Panc1 (cell line): Measurements from ENCODE around the gene GDPD5. TPM values are rescaled to one million over a fixed set of nuclear protein-coding genes. Genes with fewer than 3 reads are reported as not detected.

ENCODE experiments used
- ATAC-seq: fragments of 200-7000 bp; cut with Tn5 transposase; 2 replicates; pipeline ENCODE4 v1.9.1; 2020; ENCODE audit warnings: mild to moderate bottlenecking, moderate library complexity
- BruUV-seq: library from RNA; stranded (reverse); fragments of 400-500 nt; replicated peaks from 2 replicates; lab custom pipeline; 2021; lab: Mats Ljungman, UMichigan
- CTCF ChIA-PET: fragments of 300-600 bp; sonication (Branson Sonifier 250); formaldehyde crosslinking; loops from one replicate; lab custom pipeline; 2022; ENCODE audit warnings: antibody characterized with exemption; lab: Charles Lee
- POLR2A ChIA-PET: fragments of 300-600 bp; sonication (Branson Sonifier 250); formaldehyde crosslinking; loops from one replicate; lab custom pipeline; 2022; ENCODE audit warnings: antibody characterized with exemption; lab: Charles Lee
- DNase-seq: peaks from one replicate; pipeline ENCODE4 v3.0.0-alpha.2; 2010; ENCODE audit warnings: low read depth, low spot score
- H3K27ac ChIP-seq: 2 replicates; pipeline ENCODE4 v1.5.1; 2011; ENCODE audit warnings: mild to moderate bottlenecking, low read length, inconsistent platforms
- H3K27me3 ChIP-seq: fragments of 200-500 bp; sonication (Bioruptor generic); 2 replicates; pipeline ENCODE4 v1.6.0; 2014; ENCODE audit warnings: low read length, inconsistent platforms; ENCODE audit not compliant: control insufficient read depth, insufficient read depth
- H3K36me3 ChIP-seq: fragments of 200-500 bp; sonication (Bioruptor generic); 2 replicates; pipeline ENCODE4 v1.5.1; 2014; ENCODE audit warnings: inconsistent platforms, mild to moderate bottlenecking, low read length, moderate library complexity; ENCODE audit not compliant: control insufficient read depth, insufficient read depth
- H3K4me1 ChIP-seq: 2 replicates; pipeline ENCODE4 v1.5.1; 2011; ENCODE audit warnings: inconsistent platforms, mild to moderate bottlenecking, low read length, moderate library complexity; ENCODE audit not compliant: control insufficient read depth, insufficient read depth
- H3K4me3 ChIP-seq, 2 experiments: 2 replicates each; pipeline ENCODE4 v1.5.1; 2011 to 2012; ENCODE audit warnings: low read depth in 2 of 2, low read length in 2 of 2, mild to moderate bottlenecking in 2 of 2, inconsistent platforms in 1 of 2, moderate library complexity in 1 of 2
- H3K9me3 ChIP-seq: fragments of 200-500 bp; sonication (Bioruptor generic); 2 replicates; pipeline ENCODE4 v1.5.1; 2014; ENCODE audit warnings: low read depth, mild to moderate bottlenecking, inconsistent platforms, low read length, moderate library complexity; ENCODE audit not compliant: control insufficient read depth, insufficient read depth
- POLR2AphosphoS5 ChIP-seq: IDR thresholded peaks from 2 replicates; pipeline ENCODE4 v1.6.1; 2012; ENCODE audit warnings: mild to moderate bottlenecking, low read depth, low read length, moderate library complexity
- SIN3A ChIP-seq: IDR thresholded peaks from 2 replicates; pipeline ENCODE4 v1.6.1; 2012; ENCODE audit warnings: low read depth, mild to moderate bottlenecking, low read length, moderate library complexity, borderline replicate concordance; ENCODE audit not compliant: insufficient read depth
- TCF7L2 ChIP-seq: IDR thresholded peaks from 2 replicates; pipeline ENCODE4 v1.6.1; 2011; ENCODE audit warnings: mild to moderate bottlenecking, low read depth, low read length, inconsistent platforms
- in situ Hi-C: cut with HindIII; loops from 2 replicates; pipeline ENCODE4 v1.10.0; 2016; ENCODE audit warnings: low sequenced_read_pairs, low pct_unique_long_range_greater_than_20kb
- intact Hi-C: fragments of 100-400 bp; cut with micrococcal nuclease; formaldehyde crosslinking; loops from one replicate; pipeline ENCODE4 v1.10.0; 2022; ENCODE audit not compliant: unreplicated experiment
- total RNA-seq: library from RNA; stranded (reverse); gene quantifications from one replicate; pipeline ENCODE4 v1.2.1, GENCODE V29; 2021; ENCODE audit not compliant: unreplicated experiment
- TF ChIP-seq, protein P1 (sequence below), 2 experiments: IDR thresholded peaks; 2 replicates each; pipeline ENCODE4 v1.6.1; 2011 to 2012; ENCODE audit warnings: low read depth in 2 of 2, control low read depth in 1 of 2, low read length in 1 of 2, mild to moderate bottlenecking in 1 of 2, moderate library complexity in 1 of 2; ENCODE audit not compliant: insufficient read depth in 1 of 2
- TF ChIP-seq, protein P2 (sequence below): fragments of 450-650 bp; IDR thresholded peaks from 2 replicates; pipeline ENCODE4 v1.5.1; 2017; ENCODE audit warnings: mild to moderate bottlenecking

The GDPD5 gene
- total RNA-seq, 1 experiment from 2014 or later: 6.0 TPM

- no TSS peak for BruUV-seq
- no peaks in the 10 kb centered on the region for H3K9me3 ChIP-seq
- H3K36me3 ChIP-seq: no peaks in the 10 kb centered on the region
- no peak overlapping the region for H3K27ac ChIP-seq
- H3K4me3 ChIP-seq: no peak overlapping the region
- intact Hi-C loops (no loop called here), in situ Hi-C loops (no loop called here)
- ChIA-PET CTCF (no interaction called here), POLR2A (no interaction called here)
- no peak for ATAC-seq
- DNase-seq: no peak
- TF ChIP-seq, protein P1, sequence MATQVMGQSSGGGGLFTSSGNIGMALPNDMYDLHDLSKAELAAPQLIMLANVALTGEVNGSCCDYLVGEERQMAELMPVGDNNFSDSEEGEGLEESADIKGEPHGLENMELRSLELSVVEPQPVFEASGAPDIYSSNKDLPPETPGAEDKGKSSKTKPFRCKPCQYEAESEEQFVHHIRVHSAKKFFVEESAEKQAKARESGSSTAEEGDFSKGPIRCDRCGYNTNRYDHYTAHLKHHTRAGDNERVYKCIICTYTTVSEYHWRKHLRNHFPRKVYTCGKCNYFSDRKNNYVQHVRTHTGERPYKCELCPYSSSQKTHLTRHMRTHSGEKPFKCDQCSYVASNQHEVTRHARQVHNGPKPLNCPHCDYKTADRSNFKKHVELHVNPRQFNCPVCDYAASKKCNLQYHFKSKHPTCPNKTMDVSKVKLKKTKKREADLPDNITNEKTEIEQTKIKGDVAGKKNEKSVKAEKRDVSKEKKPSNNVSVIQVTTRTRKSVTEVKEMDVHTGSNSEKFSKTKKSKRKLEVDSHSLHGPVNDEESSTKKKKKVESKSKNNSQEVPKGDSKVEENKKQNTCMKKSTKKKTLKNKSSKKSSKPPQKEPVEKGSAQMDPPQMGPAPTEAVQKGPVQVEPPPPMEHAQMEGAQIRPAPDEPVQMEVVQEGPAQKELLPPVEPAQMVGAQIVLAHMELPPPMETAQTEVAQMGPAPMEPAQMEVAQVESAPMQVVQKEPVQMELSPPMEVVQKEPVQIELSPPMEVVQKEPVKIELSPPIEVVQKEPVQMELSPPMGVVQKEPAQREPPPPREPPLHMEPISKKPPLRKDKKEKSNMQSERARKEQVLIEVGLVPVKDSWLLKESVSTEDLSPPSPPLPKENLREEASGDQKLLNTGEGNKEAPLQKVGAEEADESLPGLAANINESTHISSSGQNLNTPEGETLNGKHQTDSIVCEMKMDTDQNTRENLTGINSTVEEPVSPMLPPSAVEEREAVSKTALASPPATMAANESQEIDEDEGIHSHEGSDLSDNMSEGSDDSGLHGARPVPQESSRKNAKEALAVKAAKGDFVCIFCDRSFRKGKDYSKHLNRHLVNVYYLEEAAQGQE (IDR thresholded peaks at IDR 0.05; ENCODE audit: insufficient read depth in 1 of 2, low read depth in 2 of 2, low read length in 1 of 2): no peak
- TF ChIP-seq SIN3A (no peak), TCF7L2 (no peak), POLR2AphosphoS5 (no peak)
- TF ChIP-seq, protein P2, sequence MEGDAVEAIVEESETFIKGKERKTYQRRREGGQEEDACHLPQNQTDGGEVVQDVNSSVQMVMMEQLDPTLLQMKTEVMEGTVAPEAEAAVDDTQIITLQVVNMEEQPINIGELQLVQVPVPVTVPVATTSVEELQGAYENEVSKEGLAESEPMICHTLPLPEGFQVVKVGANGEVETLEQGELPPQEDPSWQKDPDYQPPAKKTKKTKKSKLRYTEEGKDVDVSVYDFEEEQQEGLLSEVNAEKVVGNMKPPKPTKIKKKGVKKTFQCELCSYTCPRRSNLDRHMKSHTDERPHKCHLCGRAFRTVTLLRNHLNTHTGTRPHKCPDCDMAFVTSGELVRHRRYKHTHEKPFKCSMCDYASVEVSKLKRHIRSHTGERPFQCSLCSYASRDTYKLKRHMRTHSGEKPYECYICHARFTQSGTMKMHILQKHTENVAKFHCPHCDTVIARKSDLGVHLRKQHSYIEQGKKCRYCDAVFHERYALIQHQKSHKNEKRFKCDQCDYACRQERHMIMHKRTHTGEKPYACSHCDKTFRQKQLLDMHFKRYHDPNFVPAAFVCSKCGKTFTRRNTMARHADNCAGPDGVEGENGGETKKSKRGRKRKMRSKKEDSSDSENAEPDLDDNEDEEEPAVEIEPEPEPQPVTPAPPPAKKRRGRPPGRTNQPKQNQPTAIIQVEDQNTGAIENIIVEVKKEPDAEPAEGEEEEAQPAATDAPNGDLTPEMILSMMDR: no peak
- no peaks in the 10 kb centered on the region for H3K4me1 ChIP-seq
- no peaks in the 10 kb centered on the region for H3K27me3 ChIP-seq
Observed at GRCh38 chr11:75461151-75461550, 64.6 kb downstream of the GDPD5 start.

DNA sequence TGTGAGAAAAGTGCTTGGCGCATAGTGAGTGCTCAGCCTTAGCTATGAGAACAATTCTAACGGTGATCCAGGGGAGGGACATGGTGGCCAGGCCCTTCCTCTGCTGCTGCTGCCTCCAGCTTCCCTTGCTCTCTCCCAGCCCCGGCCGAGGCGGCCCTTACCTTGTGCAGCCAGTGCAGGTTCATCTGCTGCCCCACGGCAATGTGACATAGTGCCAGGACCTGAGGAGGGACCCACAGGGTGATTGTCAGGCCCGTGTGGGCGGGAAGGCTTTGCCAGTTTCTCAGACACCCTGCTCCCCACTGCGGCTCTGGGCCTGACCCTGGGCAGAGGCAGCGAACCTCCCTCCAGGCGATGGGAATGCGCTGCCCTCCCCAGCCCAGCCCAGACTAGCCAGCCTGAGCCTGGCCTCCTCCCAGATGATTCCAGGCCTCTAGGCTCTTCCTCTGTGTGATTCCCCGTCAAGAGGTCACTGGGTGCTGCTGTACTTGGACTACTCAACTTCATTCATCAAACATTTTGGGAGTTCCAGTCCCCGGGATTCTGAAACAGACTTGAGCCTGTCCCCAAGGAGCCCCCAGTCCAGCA lies 69.1 kb downstream of the GDPD5 start:
- in situ Hi-C loops: loop anchor here (5.0 kb wide), 1 partner anchor 66 kb away; no protein-coding TSS in a partner anchor
- POLR2A ChIA-PET: no interaction called here
- DNase-seq (no peak), ATAC-seq (no peak)
- no peak overlapping the region for H3K27ac ChIP-seq
- TF ChIP-seq SIN3A: no peak
- no peak for TF ChIP-seq TCF7L2
- no peak for TF ChIP-seq POLR2AphosphoS5
- TF ChIP-seq, protein P2: no peak
- TF ChIP-seq, protein P1 (IDR thresholded peaks at IDR 0.05; ENCODE audit: insufficient read depth in 1 of 2, low read depth in 2 of 2, low read length in 1 of 2): no peak
- no peak overlapping the region for H3K4me3 ChIP-seq
- H3K27me3 ChIP-seq: 0 out of 2 replicates have a peak, but pooled peaks cover 3% of the 10 kb centered on the region
- H3K4me1 ChIP-seq: no peaks in the 10 kb centered on the region
- intact Hi-C loops: no loop called here
- no peaks in the 10 kb centered on the region for H3K9me3 ChIP-seq
- H3K36me3 ChIP-seq: no peaks in the 10 kb centered on the region
- no TSS peak for BruUV-seq
- CTCF ChIA-PET: no interaction called here
